UCSD-AML1 (cell line): ENCODE measurements around the gene TRAPPC1.

Experiments used
- DNase-seq: peaks from one replicate; lab custom pipeline; 2025; ENCODE audit not compliant: unreplicated experiment; lab: John Stamatoyannopoulos, UW

The TRAPPC1 gene

GRCh38 chr17:7943291-7943690, 11.5 kb upstream of the TRAPPC1 start:
- no peak for DNase-seq

DNA sequence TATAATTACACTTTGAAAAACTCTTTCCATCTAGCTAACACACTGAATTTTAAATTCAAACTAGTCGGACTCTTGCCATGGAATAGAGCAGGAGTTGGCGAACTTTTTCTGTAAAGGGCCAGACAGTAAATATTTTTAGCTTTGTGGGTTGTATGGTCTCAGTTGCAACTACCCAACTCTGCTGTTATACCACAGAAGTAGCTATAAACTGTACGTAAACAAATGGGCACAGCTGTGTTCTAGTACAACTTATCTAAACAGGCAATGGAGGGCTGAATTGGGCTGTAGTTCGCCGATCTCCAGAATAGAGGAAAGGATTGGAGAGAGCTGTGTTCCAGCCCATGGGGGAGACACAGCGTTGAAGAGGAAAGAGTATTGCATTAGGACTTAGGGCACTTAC, 9.0 kb upstream of the TRAPPC1 start:
- DNase-seq: no peak

DNA sequence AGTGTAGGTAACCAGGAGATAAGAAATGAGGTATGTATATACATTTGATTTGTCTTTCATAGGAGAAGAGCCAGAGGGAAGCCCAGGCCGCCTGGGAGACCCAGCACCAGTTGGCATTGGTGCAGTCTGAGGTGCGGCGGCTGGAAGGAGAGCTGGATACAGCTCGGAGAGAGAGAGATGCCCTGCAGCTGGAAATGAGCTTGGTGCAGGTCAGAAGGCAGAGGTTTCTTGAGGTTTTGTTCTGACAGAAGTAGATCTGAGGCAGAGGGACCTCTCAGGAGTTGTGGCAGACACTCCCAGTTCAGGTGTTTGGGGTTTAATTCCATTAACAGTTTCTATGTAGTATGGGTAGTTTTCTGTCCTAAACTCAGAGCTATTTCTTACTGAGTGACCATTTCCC, 8.3 kb upstream of the TRAPPC1 start:
- DNase-seq: no peak

DNA sequence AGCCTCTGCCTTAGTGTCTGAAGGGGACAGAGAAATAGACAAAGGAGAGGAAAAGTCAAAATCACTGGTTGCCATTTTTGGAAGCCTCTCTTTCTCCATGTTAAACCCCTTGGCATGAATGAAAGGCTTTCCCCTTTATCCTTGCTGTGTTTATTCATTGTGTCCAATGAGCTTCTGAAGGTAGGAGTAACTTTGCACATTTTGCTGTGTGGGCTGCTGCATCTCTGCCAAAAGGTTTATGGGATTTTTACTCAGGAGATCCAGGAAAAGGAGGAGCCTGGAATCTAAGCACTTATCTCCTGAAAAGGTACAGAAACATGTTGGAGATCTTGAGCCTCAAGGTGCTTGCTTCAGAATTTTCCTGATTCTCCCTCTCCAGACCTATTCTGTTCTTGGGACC, 4.1 kb upstream of the TRAPPC1 start:
- DNase-seq: no peak

GRCh38 chr17:7932949-7933348, 1.2 kb upstream of the TRAPPC1 start:
- DNase-seq: peak; percentile 33

- DNase-seq: no peak
These were observed 741 bp upstream of the TRAPPC1 start for GRCh38 chr17:7932483-7932891.

DNA sequence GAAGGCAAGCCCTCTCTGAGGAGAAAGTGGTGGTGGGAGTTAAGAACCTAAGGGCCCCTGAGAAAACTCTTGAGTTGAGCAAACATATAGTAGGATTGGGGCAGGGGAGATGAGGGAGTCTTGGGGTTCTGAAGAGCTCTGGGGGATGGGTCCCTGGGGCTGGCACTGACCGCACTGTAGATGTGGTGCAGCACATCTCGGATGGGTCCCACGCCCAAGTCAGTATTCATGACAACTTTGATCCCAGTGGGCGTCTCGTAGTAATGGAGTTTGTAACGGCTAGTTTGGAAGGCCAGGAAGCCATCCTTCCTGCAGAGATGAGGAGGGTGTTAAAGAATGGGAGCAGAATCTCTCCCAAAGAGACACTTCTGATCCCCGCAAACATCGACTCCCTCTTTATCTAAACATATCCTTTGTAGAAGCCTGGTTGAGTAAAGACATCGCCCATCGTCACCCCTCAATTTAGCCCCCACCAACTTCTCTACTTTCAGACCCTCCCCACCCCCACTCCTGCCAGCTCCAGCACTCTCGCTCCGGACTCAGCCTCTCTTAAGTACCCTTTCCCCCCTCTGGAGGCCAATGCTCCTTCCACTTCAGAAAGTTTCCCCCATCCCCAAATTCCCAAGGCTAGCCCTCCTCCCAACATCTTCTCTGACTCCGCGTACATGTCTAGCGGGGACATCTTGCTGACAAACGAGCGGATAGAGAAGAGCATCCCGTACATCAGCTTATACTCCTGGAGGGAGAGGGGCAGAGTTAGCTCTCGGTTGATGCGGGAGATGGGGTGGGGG, 710 bp downstream of the TRAPPC1 start:
- no peak for DNase-seq

GRCh38 chr17:7929158-7930023, 2.4 kb downstream of the TRAPPC1 start, which contains the start of gene KCNAB3:
Gene KCNAB3 (minus strand): TSS chr17:7929856. CDS start chr17:7929435, 421 bp downstream.
- no peak for DNase-seq

GRCh38 chr17:7927596-7927995, 4.2 kb downstream of the TRAPPC1 start:
- no peak for DNase-seq

GRCh38 chr17:7922845-7923628, 8.7 kb downstream of the TRAPPC1 start:
- no peak for DNase-seq

GRCh38 chr17:7922269-7922844, 9.4 kb downstream of the TRAPPC1 start:
- no peak for DNase-seq

- DNase-seq: no peak
These were observed 14.9 kb downstream of the TRAPPC1 start for GRCh38 chr17:7916808-7917207.

- no peak for DNase-seq
These were observed 15.4 kb downstream of the TRAPPC1 start for GRCh38 chr17:7916385-7916682.

GRCh38 chr17:7915611-7916384, 15.9 kb downstream of the TRAPPC1 start, which contains the start of gene RNF227:
Gene RNF227 (minus strand): TSS chr17:7916289. CDS start chr17:7916195, 94 bp downstream.
- DNase-seq: peak; percentile 85

GRCh38 chr17:7915179-7915610, 16.6 kb downstream of the TRAPPC1 start:
- no peak for DNase-seq

DNA sequence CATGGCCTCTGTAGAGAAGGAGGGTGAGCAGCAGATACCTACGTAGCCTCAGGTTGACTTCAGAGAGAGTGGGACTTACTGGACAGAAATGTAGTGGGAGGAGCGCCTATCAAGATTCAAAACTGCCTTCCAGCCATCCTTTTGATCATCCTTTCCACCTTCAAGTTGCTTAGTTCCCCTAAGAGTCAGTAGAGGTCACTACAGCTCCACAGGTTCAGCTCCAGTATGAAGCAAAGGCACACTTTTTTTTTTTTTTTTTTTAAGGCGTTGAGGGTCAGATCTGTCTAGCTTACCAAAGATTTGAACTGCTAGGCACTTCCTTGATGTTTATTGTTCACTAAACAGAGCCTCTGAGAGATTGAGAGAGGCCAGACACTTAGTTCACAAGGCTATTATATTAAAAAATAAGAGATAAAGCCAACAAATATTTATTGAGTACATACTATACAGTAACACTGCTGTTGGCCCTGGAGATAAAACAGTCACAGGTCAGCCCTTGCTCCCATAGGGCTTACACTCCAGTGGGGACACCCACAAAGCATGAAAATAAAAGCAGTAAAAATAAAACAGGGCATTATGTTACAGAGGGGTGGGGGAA, 18.7 kb downstream of the TRAPPC1 start:
- no peak for DNase-seq

DNA sequence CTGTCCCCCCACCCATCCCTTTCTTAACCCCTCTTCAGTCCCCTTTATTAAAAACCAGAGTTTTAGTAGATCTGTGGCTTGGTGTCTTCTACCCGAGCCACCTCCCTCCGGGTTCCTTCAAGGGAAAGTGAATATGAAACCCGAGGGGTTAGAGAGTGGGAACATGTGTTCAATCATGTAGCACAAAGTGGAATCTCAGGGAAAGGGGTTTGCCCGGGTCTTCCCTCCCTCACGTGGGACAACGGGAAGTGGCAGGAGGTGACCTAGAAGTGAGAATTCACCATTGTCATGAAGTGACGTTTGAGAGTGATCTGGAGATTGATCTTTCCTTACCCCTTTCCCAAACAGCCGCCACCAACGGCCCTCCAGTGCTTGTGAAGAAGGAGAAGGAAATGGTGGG, 20.6 kb downstream of the TRAPPC1 start:
- DNase-seq: no peak

GRCh38 chr17:7910711-7911110, 21.0 kb downstream of the TRAPPC1 start:
- no peak for DNase-seq

DNA sequence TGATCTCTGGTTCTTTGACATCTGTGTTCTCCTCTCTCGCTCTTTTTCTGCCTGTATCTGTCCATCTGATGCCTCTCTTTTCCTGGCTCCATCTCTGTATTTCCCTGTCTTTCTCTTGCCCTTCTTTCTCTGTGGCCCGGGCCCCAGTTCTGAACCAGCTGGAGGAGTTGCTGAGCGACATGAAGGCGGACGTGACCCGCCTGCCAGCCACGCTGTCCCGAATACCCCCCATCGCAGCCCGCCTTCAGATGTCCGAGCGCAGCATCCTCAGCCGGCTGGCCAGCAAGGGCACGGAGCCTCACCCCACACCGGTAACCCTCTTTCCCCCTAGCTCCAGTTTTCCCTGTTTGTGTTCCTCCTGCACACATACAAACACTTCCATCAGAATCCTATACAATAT, 21.5 kb downstream of the TRAPPC1 start:
- no peak for DNase-seq

- DNase-seq: no peak
These were observed 22.7 kb downstream of the TRAPPC1 start for GRCh38 chr17:7909089-7909488.
